Measurements from ENCODE around the gene MMP13.
"Not testable (repeated sequence)": the region's sequence is repeated elsewhere in the genome, so short reads cannot be mapped to it uniquely, and the experiment has no call there.

The MMP13 gene

DNA sequence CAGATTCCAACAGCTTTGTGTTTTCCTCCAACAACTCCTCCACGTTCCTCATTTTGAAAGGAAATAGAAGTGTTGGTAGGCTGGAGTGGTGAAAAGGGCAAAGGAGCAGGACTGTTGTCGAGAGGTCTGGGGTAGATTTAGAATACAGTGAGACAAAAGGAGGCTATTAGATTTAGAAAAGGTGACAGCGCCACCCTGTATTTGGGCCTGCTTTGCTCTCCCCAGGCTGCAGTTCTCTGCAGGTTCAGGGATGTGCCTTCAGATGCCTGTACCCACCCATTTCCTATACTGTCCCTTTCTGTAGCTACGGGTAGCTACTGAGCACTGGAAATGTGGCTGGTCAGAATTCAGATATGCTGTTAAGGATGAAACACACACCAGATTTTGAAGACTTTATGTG, 20.8 kb downstream of the MMP13 start:
- no peak for DNase-seq

DNA sequence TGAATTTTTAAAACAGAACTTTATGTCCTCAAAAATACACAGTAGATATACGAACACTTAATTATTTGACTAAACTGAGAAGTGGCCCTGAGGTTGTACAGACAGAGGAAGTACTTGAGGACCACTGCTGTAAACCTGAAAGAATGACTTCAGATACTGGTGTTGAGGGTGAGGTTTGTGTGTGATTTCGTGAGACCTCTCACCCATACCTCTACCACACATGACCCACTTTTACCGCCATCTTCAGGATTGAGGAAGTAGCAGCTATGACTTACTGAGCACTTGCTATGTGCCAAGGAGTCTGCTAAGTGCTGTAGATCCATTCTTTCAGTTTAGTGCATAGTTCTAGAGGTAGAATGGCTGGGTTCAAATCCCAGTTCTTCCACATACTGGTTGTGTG, 21.9 kb downstream of the MMP13 start:
- no peak for DNase-seq

DNA sequence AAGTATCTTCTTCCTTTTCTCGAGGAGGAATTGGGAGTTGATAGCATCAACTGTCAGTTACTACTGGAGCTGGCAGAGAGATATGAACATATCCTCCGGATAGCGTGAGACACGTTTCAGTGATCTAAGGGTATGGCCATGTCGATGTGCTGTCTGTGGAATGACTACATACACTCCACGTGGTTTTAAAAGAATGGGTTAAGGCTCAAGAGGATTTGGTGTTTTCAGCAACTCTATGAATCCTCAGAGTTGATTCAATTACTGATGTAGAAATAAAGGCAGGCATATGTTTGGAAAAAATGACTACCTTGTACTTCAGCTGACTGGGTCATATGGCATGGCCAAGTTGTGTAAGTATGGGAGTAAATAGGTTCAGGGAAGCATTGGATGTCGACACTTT, 22.9 kb downstream of the MMP13 start:
- DNase-seq = no peak

DNA sequence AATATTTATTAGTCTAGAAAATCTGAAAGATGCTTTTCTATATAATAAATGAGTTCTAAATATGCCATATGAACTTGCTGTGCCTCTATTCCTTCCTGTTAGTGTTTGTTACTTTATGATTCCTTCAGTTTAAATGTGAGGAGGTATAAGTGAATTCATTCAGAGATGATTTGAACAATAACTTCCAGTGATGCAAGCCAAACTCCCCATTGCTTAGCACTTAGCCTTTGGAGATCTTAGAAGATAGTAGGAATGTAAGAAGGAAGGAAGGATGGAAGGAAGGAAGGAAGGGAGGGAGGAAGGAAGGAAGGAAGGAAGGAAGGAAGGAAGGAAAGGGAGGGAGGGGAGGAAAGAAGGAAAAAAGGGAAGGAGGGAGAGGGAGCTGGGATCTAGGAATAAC, 25.1 kb downstream of the MMP13 start:
- no peak for DNase-seq

DNA sequence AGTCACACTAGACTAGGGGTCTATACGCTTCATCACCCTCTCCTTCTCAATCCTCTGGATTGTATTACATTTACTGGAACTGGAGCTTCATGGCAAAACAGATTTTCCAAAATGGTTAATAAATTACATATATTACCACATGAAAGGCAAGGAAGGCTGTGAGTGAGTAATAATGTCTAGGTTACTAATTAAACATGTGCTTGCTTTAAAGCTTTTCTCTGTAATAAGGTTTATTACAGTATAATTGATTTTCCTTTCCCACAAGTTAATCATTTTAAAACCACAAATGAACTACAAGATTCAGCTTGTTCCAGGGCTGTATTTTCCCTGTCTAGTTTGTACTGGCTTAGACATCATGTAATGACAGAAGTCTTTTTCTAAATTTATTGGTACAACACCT, 25.6 kb downstream of the MMP13 start:
- DNase-seq = no peak

DNA sequence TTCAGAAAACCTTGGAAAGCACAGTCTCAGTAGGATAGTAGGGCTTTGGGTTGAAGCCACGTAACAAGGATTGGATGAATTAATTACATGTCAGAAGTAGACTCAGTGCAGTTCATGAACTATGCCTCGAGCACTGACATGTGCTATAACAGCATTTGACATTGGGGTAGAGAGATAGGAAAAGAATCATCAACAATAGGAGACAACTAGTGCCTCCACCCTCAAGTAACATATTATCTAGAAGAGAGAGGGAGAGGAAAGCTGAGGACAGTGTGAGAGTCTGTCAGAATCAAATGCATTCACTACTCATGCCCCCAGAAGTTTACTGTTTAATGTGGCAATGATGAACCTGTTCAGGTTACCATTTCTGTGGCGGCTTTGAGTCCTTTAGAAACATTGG, 26.4 kb downstream of the MMP13 start:
- DNase-seq = no peak

DNA sequence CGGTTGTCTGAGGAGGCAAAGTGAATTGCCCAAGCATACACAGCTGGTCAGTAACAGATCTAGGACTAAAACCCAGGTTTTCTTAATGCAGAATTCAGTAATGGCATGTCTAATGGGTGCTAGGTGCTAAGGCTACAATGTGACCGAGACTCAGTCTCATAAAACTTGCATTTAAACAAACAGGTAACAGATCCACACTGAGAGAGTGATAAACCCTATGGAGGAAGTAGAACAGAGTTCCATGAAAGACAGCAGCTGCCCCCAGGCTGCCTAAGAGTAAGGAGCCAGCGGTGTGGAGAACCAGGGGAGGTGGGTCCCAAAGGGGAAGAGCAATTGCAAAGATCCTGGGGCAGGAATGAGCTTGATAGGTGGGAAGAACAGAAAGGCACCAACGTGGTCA, 27.3 kb downstream of the MMP13 start:
- no peak for DNase-seq

DNA sequence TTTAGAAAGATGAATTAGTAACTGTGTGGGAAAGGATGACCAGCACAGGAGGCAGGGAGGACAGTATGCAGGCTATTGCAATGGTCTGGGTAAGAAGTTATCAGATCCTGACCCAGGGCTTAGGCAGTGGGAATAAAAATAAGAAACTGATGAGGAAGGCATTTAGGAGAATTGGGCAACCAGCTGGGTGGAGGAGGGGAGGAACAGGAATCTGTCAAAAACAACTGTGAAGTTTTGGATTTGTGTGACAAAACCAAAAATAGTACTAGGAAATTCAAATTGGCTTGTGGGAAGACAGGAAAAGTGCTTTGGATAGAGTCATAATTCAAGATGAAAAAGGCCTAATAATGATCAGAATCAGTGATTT, 27.9 kb downstream of the MMP13 start:
- no peak for DNase-seq

DNA sequence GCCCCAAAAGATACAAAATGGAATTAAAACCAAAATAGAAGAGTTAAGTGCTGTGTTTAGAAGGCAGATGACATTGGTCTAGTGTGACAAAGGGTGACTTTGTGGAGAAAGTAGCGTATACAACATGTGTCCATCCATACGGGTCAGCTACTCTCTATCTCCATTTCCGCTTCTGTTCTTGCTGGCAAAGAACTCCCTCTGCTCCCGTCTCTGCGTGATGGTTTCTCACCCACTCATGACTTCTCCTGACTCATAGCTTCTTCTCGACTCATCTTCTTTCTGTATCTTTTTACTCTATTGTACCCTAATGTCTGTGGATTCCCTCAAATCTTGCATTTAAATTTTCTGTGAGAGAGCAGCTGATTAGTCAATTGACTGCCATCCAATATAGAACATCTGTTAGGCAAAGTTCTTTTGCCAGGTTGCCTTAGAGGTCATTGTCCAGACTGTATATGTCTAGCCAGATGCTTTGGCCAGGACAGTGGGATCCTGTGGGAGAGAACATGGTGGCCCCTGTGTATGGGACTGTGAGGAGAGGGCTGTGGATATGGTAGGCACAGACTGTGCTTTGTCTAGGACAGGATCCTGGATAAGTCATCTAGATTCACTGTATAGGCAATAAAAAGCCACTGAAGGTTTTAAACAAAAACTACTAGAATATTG, 28.4 kb downstream of the MMP13 start:
- no peak for DNase-seq

DNA sequence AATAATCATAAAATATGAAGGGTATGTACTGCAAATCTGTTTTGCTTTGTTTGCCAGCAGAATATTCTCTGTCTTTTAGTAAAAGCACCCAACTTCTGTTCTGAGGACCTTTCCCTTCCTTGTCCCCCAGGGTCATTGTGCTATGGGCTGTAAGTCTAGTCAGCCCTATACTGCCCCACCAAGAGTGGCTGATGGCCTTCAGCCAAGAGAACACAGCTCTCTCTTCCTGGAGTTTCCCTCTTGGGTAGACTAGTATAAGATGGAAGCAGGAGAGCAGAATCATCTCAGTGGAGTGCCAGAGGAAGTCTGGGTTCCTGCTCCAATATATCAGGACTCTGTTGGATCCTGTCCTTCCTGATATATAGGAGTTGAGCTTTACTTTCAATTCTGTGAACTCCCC, 29.0 kb downstream of the MMP13 start:
- no peak for DNase-seq

DNA sequence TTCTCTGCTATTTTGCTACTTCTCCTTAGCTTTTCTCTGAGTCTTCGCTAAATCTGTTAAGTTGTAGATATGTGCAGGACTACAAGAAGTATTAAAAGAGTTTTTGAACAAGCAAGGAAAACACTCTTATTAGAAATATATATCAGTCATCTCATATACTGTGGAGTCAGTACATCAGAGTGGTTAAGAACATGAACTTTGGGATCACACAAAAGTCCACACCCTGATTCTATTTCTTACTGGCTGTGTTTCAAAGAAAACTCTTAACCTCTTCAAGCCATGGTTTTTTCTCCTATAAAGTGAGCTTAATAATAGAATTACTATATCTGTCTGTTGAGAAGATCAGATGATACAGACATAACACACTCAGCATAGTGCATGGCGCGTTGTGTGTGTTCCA, 29.5 kb downstream of the MMP13 start:
- DNase-seq = no peak

DNA sequence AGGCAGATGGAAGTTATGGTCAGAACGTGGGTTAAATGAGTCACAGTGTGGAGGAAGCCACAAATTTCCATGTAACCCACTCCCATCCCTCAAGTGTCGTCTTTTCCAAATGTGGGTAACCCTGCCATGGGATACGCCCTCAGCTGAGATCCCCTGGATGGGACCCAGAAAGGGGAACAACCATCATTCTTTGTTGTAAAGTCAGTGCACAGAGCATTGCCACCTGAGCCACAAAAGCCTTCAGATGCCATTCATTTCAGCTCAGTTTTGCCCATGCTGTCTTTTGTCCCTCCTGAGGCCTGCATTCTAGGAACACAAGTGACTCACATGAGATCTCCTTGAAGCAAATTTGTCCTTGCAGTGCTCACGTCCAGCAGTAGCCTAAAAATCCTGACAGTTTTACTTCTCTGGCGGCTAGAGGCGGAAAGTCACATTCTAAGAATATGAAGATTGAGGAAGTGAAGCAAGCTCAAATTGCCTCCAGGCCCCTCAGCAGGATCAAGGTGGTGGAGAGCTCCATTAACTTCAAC, 30.6 kb downstream of the MMP13 start:
- DNase-seq = no peak

DNA sequence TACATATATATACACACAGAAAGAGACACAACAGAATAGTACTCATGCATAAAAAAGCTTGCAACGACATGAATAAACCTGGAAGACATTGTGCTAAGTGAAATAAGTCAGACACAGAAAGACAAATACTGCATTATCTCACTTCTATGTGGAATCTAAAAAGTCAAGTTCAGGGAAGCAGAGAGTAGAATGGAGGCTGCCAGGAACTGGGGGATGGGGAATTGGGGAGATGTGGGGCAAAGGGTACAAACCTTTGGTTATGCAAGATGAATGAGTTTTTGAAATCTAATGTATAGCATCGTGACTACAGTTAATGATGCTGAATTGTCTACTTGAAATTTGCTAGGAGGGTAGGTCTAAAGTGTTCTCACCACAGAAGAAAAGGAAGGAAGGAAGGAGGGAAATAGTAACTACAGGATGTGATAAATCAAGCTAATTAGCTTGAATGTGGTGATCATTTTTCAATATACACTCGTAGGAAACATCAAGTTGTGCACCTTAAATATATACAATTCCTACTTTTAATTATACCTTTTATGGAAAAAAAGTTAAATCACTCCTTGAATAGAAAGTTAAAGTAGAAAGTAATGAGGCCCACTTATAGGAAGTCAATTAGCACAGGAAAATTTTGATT, 33.8 kb downstream of the MMP13 start:
- DNase-seq = no peak

DNA sequence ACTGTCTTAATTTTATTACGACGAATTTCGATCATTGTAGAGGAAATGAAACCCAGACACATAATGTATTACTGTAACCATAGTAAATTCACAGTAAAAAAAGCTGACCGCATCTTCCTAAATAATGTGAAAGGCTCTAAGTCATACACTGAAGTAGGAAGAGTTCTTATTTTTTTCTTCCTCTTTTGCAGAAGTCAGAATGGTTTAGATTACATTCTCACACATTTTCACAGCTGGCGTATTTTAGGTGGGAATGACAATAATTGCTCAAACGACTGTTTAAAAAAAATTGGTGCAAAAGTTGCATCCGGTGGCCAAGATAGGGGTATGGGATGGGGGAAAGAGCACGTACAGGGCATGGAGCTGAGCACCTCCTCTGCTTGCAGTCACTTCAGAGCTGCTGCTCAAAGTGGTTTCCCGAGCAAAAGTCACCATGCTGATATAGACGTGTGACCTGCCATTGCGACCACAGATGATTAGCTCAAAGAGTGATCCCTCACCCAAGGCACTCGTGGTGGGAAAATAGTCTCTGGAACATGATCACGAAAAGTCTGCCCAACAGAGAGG, 35.3 kb downstream of the MMP13 start:
- DNase-seq = no peak

DNA sequence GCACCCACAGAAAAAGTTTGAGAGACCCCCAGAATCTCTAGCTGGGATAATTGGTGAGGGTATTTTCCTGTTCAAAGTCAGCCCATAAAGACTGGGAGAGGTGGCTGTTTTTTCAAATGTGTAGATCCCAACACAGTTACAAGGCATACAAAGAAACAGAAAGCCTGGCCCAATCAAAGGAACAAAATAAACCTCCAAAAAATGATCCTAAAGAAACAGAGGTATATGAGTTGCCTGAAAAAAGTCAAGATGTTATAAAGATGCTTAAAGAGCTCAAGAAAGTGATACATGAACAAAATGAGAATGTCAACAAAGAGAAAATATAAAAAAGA, 40.5 kb downstream of the MMP13 start:
- no peak for DNase-seq

DNA sequence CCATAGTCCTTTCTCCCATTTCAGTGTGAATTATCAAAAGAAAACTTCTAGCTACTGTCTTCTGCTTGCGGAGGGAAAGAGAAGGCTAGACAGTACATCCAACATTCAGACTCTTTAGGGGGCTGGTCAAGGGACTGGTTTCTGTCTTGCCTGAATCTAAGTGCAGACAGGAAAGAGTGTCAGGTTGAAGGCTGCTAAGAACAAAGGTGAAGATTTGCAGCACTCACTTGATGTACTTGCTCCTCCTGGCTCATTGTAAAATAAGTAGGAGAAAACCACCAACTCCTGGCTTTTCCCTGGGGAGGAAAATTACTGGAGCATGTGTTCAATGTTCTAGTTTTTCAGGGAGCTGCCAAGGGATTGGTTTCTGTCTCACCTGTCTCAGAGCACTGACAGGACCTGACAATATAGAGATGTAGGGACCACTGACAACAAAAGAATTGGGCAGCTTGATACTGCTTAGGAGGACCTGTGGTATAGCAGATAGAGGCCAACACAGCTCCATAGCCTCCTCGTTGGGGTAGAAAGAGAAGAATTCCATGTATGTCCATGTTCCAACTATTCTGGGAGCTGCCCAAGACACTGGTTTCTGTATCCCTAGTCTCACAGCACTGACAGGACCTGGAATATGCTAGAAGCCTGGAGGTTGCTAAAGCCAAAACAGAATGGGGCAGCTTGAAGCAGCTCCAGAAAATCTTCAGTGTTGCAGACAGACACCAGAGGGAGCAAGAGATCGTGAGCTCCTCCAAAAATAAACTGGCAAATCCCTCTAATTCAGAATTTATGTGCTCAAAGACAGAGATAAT, 41.1 kb downstream of the MMP13 start:
- no peak for DNase-seq

DNA sequence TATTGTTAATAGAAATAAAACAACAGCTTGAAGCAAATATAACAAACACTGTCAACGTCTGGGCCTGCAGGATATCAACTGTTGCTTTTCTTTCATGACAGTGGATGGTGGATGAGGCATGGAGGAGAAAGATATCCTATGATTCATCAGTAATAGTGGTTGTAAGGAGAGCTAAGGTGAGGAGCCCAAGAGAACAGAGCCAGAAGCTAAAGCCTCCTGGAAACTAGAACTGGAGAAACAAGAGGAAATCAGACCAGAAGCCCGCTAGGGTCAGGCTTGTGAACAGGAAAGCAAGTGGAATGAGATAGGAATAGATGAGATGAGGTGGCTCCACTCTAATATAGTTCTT, 43.1 kb downstream of the MMP13 start:
- DNase-seq = no peak

DNA sequence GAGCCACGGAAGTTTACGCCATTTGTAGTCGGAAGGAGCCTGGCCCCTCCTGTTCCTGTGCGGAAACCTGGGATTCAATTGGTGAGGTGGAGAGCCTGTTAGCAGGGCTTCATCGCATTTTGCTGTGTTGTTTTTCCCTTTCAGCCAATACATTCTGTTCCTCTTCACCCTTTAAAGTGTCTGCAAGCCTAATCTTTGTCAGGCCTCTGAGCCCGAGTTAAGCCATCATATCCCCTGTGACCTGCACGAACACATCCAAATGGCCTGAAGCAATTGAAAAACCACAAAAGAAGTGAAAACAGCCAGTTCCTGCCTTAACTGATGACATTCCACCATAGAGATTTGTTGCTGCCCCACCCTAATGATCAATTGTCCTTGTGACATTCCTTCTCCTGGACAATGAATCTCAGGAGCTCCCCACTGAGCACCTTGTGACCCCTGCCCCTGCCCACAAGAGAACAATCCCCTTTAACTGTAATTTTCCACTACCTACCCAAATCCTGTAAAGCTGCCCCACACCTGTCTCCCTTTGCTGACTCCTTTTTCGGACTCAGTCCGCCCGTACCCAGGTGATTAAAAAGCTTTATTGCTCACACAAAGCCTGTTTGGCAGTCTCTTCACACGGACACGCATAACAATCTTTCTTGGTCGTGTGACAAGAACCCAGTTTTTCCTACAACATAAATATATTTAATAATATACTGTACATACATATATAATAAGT, 43.6 kb downstream of the MMP13 start:
- DNase-seq = no peak

DNA sequence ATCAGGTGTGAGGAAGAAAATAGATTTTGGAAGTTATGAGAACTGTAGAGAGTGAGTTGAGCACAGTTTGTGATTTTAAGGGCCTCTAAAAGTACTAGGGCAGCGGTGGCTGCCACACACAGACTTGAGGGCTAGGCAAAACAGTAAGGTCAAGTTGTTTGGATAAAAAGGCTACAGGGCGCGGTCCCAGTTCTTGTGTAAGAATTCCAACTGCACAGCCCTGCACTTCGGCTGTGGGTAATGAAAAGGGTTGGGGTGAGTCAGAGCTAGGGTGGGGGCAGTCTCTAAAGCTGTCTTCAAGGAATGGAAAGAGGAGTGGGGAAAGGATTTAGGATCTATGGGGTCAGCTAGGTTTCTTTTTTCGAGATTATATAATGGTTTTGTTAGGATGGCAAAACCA, 49.7 kb downstream of the MMP13 start:
- not testable (repeated sequence) for DNase-seq

DNA sequence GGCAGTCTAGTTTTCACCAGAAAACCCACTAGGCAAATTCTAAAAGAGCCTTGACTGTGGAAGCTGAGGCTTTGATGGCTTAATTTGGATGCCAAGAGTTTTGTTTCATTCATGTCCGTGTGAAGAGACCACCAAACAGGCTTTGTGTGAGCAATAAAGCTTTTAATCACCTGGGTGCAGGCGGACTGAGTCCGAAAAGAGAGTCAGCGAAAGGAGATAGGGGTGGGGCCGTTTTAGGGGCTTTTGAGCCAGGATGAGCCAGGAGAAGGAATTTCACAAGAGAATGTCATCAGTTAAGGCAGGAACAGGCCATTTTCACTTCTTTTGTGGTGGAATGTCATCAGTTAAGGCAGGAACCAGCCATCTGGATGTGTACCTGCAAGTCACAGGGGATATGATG, 51.6 kb downstream of the MMP13 start:
- DNase-seq = not testable (repeated sequence)

DNA sequence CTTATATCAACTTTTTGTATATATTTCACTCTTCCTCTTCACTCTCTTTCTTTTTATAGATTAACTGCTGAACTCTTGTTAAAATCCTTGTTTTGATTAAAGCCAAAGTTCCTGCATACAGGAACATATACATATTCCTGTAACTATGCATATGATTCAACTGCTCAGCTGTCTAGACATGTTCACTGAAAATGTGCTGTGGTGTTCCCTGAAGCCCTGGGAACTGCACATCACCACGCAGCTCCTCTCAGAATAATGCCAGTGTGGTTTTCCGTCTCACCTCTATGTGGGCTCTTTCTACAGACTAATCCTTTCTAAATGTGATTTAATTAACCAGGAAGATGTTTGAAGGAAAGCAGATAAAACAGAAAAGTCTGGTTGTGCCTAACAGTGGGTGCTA, 55.2 kb downstream of the MMP13 start:
- DNase-seq = no peak

Data from CD4-positive, alpha-beta T cell treated with Interleukin-15 for 1 hour (primary cell).